Spleen (tissue), 11 donors: ENCODE results near the gene TMEM267. TPM values are rescaled to one million over a fixed set of nuclear protein-coding genes. Genes with fewer than 3 reads are reported as not detected.
"Not testable (repeated sequence)": the region's sequence is repeated elsewhere in the genome, so short reads cannot be mapped to it uniquely, and the experiment has no call there.

Experiments
- DNase-seq: peaks from one replicate; pipeline ENCODE4 v3.0.0-alpha.2; 2020
- H3K27ac ChIP-seq, 8 donors: fragments of 200-600 bp; sonication (generic) in 7 of 8; 1 replicate in 4 of 8; 2 replicates in 4 of 8; pipeline versions ENCODE4 v1.5.0 to v1.8.0; 2016 to 2021; ENCODE audit warnings: inconsistent platforms in 4 of 8, mild to moderate bottlenecking in 4 of 8, moderate library complexity in 1 of 8
- H3K27me3 ChIP-seq, 7 donors: fragments of 200-600 bp; sonication (generic) in 6 of 7; replicated peaks in 1 of 7; 1 replicate in 4 of 7; 2 replicates in 3 of 7; pipeline versions ENCODE4 v1.5.0 to v1.8.0; 2016 to 2021; ENCODE audit warnings: inconsistent platforms in 3 of 7, mild to moderate bottlenecking in 1 of 7
- H3K36me3 ChIP-seq, 6 donors: fragments of 200-600 bp; sonication (generic) in 5 of 6; 1 replicate in 4 of 6; 2 replicates in 2 of 6; pipeline versions ENCODE4 v1.5.0 to v1.8.0; 2016 to 2021; ENCODE audit warnings: inconsistent platforms in 2 of 6
- H3K4me1 ChIP-seq, 6 donors: fragments of 200-600 bp; sonication (generic) in 5 of 6; 1 replicate in 3 of 6; 2 replicates in 3 of 6; pipeline versions ENCODE4 v1.5.0 to v1.8.0; 2016 to 2021; ENCODE audit warnings: inconsistent platforms in 3 of 6
- H3K4me3 ChIP-seq, 8 donors: fragments of 200-600 bp; sonication (generic) in 7 of 8; 1 replicate in 4 of 8; 2 replicates in 4 of 8; pipeline versions ENCODE4 v1.5.0 to v1.8.0; 2016 to 2021; ENCODE audit warnings: inconsistent platforms in 4 of 8, mild to moderate bottlenecking in 4 of 8, moderate library complexity in 2 of 8
- H3K9me3 ChIP-seq, 8 donors: fragments of 200-600 bp; sonication (generic) in 7 of 8; 1 replicate in 4 of 8; 2 replicates in 4 of 8; pipeline versions ENCODE4 v1.5.0 to v1.8.0; 2016 to 2021; ENCODE audit warnings: inconsistent platforms in 4 of 8
- POLR2A ChIP-seq, 3 donors: fragments of 450-650 bp; IDR thresholded peaks; one replicate each; pipeline ENCODE4 v1.5.1; 2017; ENCODE audit warnings: antibody characterized with exemption in 3 of 3, mild to moderate bottlenecking in 1 of 3
- POLR2AphosphoS5 ChIP-seq, 3 donors: sonication (generic); formaldehyde crosslinking; IDR thresholded peaks; one replicate each; pipeline ENCODE4 v1.5.1; 2017; ENCODE audit warnings: antibody characterized with exemption in 3 of 3
- WGBS, 5 donors: extraction: QIAGEN DNeasy Blood & Tissue Kit in 3 of 5; methylation state at CpG; one replicate each; pipeline versions ENCODE4 v1.1.5 to v1.1.7; 2013 to 2018; 5-methylcytosine and 5-hydroxymethylcytosine counted together
- intact Hi-C: fragments of 100-400 bp; cut with DNase I; formaldehyde crosslinking; loops from one replicate; pipeline ENCODE4 v1.15.0; 2023; ENCODE audit warnings: low total_unique reads
- polyA plus RNA-seq, 3 donors: library from polyadenylated mRNA; stranded (reverse); fragments of 200-250 nt; gene quantifications; one replicate each; pipeline ENCODE4 v1.2.1, GENCODE V29; 2013
- total RNA-seq, 7 donors: library from RNA; depleted of rRNA in 3 of 7; stranded (reverse); fragments of >200 nt in 3 of 7; fragmentation: NEBNext Ultra II Directional in 4 of 7; extraction: Animal tissue kit (Norgen Biotek cat#: 25700) in 4 of 7; gene quantifications; one replicate each; pipeline versions ENCODE4 v1.1.0 to v1.2.1, GENCODE V29; 2016 to 2021
- TF ChIP-seq, protein P1 (sequence below), 11 experiments: fragments of 200-600 bp in 7 of 11; fragments of 450-650 bp in 4 of 11; sonication (generic) in 4 of 11; IDR thresholded peaks in 8 of 11; conservative IDR thresholded peaks in 3 of 11; 1 replicate in 7 of 11; 2 replicates in 4 of 11; pipeline versions ENCODE4 v1.4.0 to v1.8.0; 2016 to 2021; ENCODE audit warnings: antibody characterized with exemption in 11 of 11, inconsistent platforms in 4 of 11, mild to moderate bottlenecking in 1 of 11
- donor health status: healthy with polysubstance abuse.
- donor health status: DM: no; HTN: no; CAD: no; lungs with moderate emphysema.
- donor health status: DM: no; HTN: no; CAD: no.
- donor health status: Bipolar disorder and iron deficiency.
- donor health status: healthy.
- donor health status: DM: no; HTN: no; CAD: no.
- donor health status: DM: yes; HTN: yes; CAD: no.

Gene TMEM267
- total and polyA plus RNA-seq, 10 donors: 9.2 to 18.0 (median 11.2) TPM

DNA sequence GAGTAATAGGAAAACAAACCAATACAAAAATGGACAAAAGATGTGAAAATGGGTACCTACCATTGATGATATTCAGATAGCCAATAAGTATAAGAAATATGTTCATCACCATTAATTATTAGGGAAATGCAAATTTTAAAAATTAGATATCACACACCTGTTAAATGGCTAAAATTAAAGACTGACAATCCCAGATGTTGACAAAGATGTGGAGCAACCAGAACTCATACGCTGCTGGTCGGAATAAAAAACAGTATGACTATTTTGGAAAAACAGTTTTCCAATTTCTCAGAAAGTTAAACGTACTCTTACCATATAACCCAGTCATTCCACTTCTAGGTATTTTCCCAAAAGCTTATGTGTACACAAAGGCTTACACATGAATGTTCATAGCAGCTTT lies 27.1 kb downstream of the TMEM267 start:
- Histone ChIP-seq H3K36me3 (peaks cover 0 to 54% (median 7%) of the 10 kb centered on the region in 6 donors), H3K27me3 (no peaks in the 10 kb centered on the region), H3K9me3 (peaks cover 0 to 21% (median 12%) of the 10 kb centered on the region in 8 donors), H3K4me3 (no peak overlapping the region), H3K27ac (no peak overlapping the region), H3K4me1 (no peaks in the 10 kb centered on the region)
- TF ChIP-seq POLR2AphosphoS5 (IDR thresholded peaks at IDR 0.05) (no peak), POLR2A (IDR thresholded peaks at IDR 0.05) (no peak)
- TF ChIP-seq, protein P1, sequence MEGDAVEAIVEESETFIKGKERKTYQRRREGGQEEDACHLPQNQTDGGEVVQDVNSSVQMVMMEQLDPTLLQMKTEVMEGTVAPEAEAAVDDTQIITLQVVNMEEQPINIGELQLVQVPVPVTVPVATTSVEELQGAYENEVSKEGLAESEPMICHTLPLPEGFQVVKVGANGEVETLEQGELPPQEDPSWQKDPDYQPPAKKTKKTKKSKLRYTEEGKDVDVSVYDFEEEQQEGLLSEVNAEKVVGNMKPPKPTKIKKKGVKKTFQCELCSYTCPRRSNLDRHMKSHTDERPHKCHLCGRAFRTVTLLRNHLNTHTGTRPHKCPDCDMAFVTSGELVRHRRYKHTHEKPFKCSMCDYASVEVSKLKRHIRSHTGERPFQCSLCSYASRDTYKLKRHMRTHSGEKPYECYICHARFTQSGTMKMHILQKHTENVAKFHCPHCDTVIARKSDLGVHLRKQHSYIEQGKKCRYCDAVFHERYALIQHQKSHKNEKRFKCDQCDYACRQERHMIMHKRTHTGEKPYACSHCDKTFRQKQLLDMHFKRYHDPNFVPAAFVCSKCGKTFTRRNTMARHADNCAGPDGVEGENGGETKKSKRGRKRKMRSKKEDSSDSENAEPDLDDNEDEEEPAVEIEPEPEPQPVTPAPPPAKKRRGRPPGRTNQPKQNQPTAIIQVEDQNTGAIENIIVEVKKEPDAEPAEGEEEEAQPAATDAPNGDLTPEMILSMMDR (IDR thresholded peaks at IDR 0.05 in 8 of 11, conservative IDR thresholded peaks at IDR 0.05 in 3 of 11): no peak
- intact Hi-C loops: no loop called here
- 92 to 97% (median 95%) methylated on average over 3 of the region's 3 CpGs for WGBS, 5 donors
- no peak for DNase-seq

DNA sequence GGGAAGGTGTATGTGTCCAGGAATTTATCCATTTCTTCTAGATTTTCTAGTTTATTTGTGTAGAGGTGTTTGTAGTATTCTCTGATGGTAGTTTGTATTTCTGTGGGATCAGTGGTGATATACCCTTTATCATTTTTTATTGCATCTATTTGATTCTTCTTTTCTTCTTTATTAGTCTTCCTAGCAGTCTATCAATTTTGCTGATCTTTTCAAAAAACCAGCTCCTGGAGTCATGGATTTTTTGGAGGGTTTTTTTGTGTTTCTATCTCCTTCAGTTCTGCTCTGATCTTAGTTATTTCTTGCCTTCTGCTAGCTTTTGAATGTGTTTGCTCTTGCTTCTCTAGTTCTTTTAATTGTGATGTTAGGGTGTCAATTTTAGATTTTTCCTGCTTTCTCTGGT lies 42.1 kb downstream of the TMEM267 start:
- DNase-seq, intact Hi-C loops, H3K27ac ChIP-seq: not testable (repeated sequence)

DNA sequence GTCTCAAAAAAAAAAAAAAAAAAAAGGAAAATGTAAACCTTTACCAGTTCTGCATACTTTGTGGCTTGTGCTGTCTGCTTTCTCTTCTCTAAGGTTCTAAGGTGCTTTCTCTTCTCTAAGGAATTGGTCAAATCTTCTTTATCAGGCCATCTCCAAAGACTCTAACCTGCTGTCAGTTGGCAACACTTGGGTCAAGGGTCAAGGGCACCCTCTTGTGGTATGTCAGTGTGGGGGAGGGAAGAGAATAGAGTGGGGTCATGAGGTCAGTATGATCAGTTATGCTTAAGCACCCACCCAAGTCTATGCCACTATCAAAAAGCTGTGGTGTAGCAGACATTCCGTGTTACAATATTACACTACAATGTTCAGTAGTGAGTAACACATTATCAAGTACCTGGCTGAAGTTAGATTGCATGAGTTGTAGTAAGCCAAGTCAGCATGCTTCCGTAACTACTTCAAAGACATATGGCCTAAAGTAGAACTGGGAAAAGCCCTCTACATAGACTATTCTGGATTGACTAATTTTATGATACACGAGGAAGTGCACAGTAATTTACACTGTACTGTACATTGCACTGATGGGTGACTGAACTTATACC lies 46.5 kb downstream of the TMEM267 start:
- Histone ChIP-seq H3K4me3 (no peak overlapping the region), H3K9me3 (peaks cover 4 to 52% (median 44%) of the 10 kb centered on the region in 8 donors), H3K4me1 (no peaks in the 10 kb centered on the region), H3K27ac (no peak overlapping the region), H3K36me3 (no peaks in the 10 kb centered on the region), H3K27me3 (no peaks in the 10 kb centered on the region)
- intact Hi-C loops: no loop called here
- no peak for DNase-seq
- TF ChIP-seq, protein P1 (IDR thresholded peaks at IDR 0.05 in 8 of 11, conservative IDR thresholded peaks at IDR 0.05 in 3 of 11): no peak
- TF ChIP-seq POLR2A (IDR thresholded peaks at IDR 0.05) (no peak), POLR2AphosphoS5 (IDR thresholded peaks at IDR 0.05) (no peak)
- WGBS, 5 donors: 92 to 100% (median 95%) methylated on average over 3 of the region's 3 CpGs

More for the DNA sequence above, 42.1 kb downstream of the TMEM267 start:
- H3K4me1 ChIP-seq, H3K27me3 ChIP-seq, H3K4me3 ChIP-seq: not testable (repeated sequence)
- Histone ChIP-seq H3K9me3 (peaks cover 4 to 83% (median 64%) of the 10 kb centered on the region in 8 donors), H3K36me3 (peaks cover 0 to 41% (median 16%) of the 10 kb centered on the region in 6 donors)

DNA sequence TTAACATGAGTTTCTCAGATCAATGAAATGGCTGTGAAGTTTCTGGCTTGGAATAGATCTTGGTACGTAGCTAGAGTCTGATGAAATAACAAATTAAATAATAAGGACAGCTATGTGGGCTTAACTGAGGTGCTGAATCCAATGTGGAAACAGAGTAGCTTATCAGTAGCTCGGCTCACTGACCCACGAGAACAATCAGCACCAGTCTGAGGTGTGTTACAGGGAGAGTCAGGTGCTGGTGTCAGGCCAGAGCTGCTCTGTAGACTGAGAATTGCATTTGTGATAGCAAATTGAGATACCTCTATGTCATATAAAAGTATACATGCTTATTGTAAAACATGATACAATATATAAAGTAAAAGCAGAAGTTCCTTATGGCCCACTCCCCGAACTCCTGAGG lies 50.3 kb downstream of the TMEM267 start:
- H3K4me1 ChIP-seq: no peaks in the 10 kb centered on the region
- H3K27me3 ChIP-seq: no peaks in the 10 kb centered on the region
- intact Hi-C loops: no loop called here
- H3K27ac ChIP-seq: no peak overlapping the region
- TF ChIP-seq, protein P1 (IDR thresholded peaks at IDR 0.05 in 8 of 11, conservative IDR thresholded peaks at IDR 0.05 in 3 of 11): no peak
- TF ChIP-seq POLR2AphosphoS5 (IDR thresholded peaks at IDR 0.05) (no peak), POLR2A (IDR thresholded peaks at IDR 0.05) (no peak)
- peaks cover 0 to 17% (median 12%) of the 10 kb centered on the region in 8 donors for H3K9me3 ChIP-seq
- no peaks in the 10 kb centered on the region for H3K36me3 ChIP-seq
- H3K4me3 ChIP-seq: no peak overlapping the region
- WGBS, 5 donors: 86 to 92% (median 88%) methylated on average over 4 of the region's 4 CpGs
- DNase-seq: no peak
